HG02623 (cell line): Measurements from ENCODE around the gene CRMP1.

Experiments
- ATAC-seq: cut with Tn5 transposase; IDR thresholded peaks from one replicate; pipeline ENCODE4 v1.9.1; 2021; ENCODE audit warnings: moderate library complexity; ENCODE audit not compliant: unreplicated experiment

CRMP1 gene

GRCh38 chr4:5921101-5921980 lies 28.5 kb upstream of the CRMP1 start:
- no peak for ATAC-seq

DNA sequence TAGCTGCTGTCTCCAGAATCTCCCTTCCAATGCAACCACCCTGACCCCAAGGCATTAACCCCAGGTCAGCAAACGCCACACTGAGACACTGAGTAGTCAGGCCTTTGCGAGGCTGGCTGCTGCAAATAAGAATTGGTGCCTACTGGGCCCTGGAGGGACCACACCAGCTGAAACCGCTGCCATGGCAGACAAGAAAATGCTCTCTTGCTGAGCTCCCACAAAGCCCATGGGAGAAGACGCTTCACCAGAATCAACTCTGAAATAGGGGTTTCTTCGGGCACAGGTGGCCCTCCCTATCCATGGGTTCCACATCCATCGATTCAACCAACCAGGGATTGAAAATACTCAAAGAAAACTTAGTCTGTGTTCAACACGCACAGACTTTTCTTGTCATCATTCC lies 26.7 kb upstream of the CRMP1 start:
- ATAC-seq, result no peak

DNA sequence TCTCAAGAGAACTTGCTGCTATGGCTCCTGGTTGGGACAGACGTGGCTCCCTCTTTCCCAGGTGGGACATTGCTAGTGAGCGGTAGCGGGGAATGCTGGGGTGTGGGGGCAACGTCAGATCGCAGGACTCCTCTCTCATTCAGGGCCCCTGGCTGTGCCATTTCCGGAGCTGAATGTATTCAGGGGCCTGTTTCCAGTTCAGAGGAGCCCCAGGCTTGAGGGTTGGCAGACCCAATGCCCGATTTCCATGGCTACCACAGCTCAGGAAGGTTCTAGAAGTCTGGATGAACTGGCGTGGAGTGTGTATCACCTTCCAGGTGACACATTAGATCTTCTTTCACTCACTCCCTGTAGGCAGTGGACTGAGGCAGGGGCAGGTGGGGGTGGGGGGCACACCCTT lies 26.2 kb upstream of the CRMP1 start:
- ATAC-seq, result no peak

- no peak for ATAC-seq
Observed at GRCh38 chr4:5918331-5918985, 25.6 kb upstream of the CRMP1 start.

DNA sequence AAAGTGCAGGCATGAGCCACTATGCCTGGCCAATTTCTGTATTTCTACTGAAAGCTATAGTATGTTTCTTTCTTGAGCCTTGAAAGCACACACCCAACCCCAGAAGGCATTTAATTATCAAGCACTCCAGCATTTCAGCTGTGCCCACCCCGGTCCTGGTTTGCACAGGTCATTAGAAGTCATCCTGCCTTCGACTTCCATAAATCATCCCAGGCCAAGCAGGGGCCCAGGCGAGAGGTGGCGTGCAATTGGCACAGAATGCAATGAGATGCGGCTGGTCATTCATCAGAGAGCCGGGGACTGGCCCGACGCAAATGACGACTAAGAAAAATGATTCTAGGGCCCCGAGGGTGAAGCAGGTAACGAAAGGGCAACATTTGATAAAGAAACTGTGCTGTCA lies 24.8 kb upstream of the CRMP1 start:
- no peak for ATAC-seq

- ATAC-seq, result no peak
Observed at GRCh38 chr4:5916229-5916628, 23.3 kb upstream of the CRMP1 start.

DNA sequence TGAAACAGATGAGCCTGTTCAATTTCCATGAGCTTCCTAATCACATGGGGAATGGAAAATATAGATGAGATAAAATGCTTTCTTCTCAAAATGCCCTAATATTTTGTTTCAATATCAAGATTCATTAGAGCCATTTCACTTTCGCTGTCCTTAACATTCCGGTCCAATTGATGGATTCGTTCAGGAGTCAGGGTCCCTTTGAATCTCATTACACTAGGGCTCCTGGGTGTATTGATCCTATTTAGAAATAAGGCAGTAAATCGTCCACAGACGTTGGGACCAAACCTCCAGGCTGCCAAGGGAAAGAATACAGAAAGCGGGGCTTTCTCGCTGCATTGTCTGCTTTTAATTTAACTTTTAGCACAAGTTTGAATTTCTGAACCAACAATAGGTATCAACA lies 20.6 kb upstream of the CRMP1 start:
- no peak for ATAC-seq

DNA sequence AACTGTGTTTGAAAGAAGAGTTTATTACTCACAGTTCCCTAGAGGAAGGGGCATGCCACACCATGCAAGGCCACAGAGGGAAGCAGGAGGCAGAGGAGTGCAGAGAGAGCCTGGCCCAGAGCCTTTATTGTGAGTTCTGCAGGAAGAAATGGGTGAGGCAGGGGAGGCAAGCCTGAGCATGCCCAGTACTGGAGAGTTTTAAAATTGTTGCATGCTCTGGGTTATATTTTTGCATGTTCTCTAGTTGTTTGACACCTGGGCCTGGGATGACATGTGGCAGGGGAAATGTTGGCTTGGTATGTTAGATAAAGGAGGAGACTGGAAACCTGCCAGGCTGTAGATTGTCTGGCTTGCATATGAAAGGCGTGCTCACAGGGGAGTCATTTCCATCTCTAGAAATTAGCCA lies 19.7 kb upstream of the CRMP1 start:
- ATAC-seq, result no peak

DNA sequence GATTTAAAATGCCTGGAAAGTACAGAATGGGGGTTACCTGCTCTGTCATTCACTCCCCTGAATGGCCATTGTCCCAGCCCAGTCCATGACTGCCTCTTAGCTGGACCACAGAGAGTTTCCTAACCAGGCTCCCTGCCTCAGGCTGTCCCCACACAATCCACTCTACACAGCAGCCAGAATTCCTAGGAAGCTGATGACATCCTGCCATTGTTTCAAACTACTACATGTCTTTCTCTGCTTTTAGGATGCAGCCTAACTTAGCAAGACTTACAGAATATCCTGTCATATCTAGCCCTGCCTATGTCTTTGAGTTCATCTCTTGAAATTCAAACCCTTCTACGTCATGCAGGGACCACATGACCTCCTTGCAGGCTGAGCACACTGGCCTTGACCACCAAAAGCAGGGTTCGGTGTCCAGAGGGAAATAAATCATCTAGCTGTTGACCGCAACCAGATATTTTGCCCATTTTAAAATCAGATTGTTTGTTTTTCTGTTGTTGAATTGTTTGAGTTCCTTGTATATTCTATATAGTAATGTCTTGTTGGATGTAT lies 16.1 kb upstream of the CRMP1 start:
- ATAC-seq, result no peak

- ATAC-seq, result no peak
Observed at GRCh38 chr4:5906191-5906590, 13.3 kb upstream of the CRMP1 start.

DNA sequence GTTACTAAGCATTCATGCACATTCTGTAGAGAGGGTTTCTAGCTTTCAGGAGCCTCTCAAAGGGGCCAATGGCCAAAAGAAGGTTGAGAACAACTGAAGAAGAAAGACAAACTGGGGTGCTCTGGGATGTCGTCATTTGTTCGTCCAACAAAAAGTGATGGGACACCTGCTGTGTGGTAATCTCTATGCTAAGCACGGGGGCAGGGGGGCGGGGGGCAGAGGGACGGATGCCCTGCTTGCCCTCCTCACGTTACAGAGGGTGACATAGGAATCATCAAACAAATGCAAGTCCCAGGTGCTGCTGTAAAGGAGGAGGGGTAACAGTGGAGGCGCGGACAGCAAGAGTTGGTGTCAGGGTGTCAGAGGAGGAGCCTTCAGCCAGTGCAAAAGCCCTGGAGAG lies 12.8 kb upstream of the CRMP1 start:
- ATAC-seq, result no peak

DNA sequence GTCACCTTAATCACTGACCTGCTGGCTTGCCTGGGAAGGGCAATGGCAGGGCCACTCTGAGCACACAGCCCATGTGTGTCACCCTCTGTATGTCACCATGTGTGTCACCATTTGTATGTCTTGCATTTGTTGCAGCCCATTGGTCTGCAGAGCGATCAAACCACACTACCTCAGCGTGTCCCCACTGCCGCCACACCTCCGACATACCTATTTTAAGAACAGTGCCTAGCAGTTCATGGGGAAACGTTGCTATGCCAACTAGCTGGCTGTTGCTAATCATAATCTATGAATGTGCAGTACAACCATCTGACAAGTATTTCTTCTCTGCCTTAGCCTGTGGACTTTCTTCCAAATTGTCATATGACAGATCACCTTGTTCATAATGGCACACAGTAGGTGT lies 8.0 kb upstream of the CRMP1 start:
- ATAC-seq, result no peak

- ATAC-seq, result no peak
Observed at GRCh38 chr4:5899881-5900280, 7.0 kb upstream of the CRMP1 start.

DNA sequence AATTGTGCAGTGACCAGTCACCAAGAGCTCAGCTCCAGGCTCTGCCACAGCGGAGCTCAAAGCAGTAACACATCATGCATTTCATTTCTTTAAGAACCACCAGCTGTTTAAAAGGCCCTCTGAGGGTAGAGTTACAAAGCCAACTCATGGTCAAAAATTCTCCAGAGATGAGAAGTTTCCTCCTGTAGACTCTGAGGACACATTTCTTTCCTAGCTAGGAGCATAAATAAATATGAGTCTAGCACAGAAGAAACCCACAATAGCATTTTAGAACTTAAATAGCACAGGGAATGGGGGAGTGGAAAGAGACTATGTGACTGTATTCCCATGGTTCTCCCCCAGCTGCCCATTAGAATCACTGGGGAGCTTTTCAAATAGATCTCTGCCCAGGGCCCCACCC lies 6.5 kb upstream of the CRMP1 start:
- no peak for ATAC-seq

DNA sequence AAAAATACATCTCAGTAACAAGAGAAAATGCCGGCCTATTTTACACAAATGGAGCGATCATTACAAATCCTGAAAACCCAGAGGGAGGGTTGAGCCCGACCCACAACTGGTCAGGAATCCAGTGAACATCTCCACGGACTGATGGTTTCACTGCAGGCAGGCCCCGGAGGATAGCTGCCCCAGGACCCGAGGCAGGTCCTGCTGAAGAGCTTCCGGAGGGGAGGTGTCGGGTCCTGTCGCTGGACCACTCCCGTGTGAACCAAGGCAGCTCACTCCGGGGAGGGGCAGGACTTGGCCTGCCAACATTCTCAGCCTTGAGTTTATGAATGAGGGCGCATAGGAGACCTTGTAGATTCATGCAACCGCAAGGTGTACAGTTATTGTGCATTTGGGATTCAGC lies 4.8 kb upstream of the CRMP1 start:
- no peak for ATAC-seq

- no peak for ATAC-seq
Observed at GRCh38 chr4:5895287-5895686, 2.4 kb upstream of the CRMP1 start.

GRCh38 chr4:5894266-5894665 lies 1.4 kb upstream of the CRMP1 start:
- no peak for ATAC-seq

GRCh38 chr4:5893591-5893990 lies 705 bp upstream of the CRMP1 start:
- no peak for ATAC-seq

DNA sequence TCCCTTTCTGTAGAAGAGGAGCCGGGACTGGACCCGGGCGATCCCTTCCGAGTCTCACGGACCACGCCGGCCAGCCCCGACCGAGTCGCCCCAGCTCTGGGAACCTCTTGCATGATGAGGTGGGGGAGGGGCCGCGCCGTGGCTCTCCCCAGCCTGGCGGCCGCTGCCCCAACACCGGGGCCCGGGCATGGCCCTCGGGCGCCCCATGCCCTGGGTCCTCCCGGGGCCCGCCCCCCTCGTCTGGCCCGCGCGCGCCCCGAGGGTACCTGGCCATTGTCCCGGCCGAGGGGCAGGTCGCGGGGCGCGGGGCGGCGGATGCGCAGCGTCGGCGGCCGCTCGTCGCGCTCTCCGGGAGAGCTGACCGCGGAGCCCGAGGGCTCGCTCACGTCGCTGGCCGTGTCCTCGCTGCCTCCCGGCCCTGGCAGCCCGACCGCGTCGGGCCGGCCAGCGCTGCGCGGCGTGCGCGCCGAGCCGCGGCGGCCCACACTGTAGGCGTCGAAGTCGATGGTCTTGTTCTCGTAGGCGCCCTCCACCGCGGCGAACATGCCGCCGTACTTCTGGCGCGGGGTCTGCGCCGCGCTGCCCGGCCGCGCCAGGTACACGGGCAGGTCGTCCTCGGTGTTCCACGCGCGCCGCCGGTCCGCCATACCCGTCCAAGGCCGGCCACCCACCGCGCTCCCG lies 423 bp downstream of the CRMP1 start:
- ATAC-seq, result no peak

DNA sequence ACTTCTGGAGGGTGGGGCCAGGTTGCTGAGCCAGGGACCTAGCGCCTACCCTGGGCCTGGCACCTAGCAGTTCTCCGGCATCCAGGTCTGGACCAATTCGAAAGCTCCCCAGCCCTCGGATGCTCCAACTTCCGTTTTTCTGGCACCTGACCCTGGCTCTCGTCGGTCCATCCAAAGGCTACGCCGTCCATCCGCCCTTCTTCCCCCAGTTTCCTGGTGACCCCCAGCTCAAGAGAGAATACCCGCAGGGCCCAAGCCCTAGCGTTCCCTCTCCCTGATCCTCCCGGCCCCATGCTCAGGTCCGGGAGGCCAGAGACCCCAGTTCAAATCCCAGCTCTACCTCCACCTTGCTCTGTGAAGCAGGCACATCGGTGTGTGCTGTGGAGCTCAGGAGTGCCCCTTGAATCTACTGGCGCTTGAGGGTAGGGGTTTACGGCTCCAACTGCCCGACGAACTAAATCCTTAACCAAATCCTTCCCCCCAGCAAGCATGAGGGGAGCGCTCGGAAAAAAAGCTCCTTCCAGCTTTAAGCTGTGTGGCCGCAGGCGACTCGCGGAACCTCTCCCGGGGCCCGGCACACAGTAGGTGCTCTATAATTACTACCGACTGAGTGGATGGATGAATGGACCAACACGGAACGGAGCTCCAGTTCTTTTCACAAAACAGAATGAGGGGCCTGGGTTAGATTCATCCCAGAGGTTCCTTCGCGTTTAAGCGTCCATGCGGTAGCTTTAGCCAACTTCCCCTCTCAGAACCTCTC lies 1.1 kb downstream of the CRMP1 start:
- no peak for ATAC-seq
